Panc1 (cell line): ENCODE data around the gene TIGAR.

Source experiments
- POLR2AphosphoS5 ChIP-seq: IDR thresholded peaks from 2 replicates; pipeline ENCODE4 v1.6.1; 2012; ENCODE audit warnings: mild to moderate bottlenecking, low read depth, low read length, moderate library complexity
- TF ChIP-seq, protein P1 (sequence below): fragments of 450-650 bp; IDR thresholded peaks from 2 replicates; pipeline ENCODE4 v1.5.1; 2017; ENCODE audit warnings: mild to moderate bottlenecking

DNA sequence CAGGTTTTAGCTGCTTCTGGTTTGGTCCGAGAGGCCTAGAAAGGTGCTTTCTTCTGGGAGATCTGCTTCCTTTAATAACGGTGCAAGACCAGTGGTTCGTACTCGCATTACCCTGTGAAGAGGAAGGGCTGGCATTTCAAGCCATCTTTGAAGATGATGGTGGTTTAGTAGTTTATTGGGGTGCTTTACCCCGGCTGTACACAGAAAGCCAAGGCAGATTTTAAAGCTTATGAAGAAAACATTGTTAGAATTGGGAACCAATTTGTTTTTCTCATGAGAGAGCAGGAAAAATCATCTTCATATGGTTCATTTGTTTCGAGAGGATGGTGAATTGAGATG is 43.8 kb upstream of the TIGAR start:
- TF ChIP-seq, protein P1, sequence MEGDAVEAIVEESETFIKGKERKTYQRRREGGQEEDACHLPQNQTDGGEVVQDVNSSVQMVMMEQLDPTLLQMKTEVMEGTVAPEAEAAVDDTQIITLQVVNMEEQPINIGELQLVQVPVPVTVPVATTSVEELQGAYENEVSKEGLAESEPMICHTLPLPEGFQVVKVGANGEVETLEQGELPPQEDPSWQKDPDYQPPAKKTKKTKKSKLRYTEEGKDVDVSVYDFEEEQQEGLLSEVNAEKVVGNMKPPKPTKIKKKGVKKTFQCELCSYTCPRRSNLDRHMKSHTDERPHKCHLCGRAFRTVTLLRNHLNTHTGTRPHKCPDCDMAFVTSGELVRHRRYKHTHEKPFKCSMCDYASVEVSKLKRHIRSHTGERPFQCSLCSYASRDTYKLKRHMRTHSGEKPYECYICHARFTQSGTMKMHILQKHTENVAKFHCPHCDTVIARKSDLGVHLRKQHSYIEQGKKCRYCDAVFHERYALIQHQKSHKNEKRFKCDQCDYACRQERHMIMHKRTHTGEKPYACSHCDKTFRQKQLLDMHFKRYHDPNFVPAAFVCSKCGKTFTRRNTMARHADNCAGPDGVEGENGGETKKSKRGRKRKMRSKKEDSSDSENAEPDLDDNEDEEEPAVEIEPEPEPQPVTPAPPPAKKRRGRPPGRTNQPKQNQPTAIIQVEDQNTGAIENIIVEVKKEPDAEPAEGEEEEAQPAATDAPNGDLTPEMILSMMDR = peak; percentile 37
- no peak for TF ChIP-seq POLR2AphosphoS5
